ENCODE data around the gene ABCC6.

Gene ABCC6

GRCh38 chr16:16139806-16140205 is 83.5 kb downstream of the ABCC6 start:
- no peak for ATAC-seq (replicated peaks; ENCODE audit: extremely low read depth, poor library complexity, severe bottlenecking)
- peaks cover 57% of the 10 kb centered on the region for H3K36me3 Mint-ChIP-seq (ENCODE audit: insufficient read depth)
- no peak overlapping the region for H3K27ac Mint-ChIP-seq (ENCODE audit: low read depth)

GRCh38 chr16:16139061-16139460 is 84.2 kb downstream of the ABCC6 start:
- DNase-seq (ENCODE audit: low spot score in 2 of 2) (no peak), ATAC-seq (replicated peaks; ENCODE audit: extremely low read depth, poor library complexity, severe bottlenecking) (no peak)
- Mint-ChIP-seq H3K4me3 (no peak overlapping the region), H3K27ac (ENCODE audit: low read depth) (peak overlapping the region; percentile 38), H3K27me3 (no peaks in the 10 kb centered on the region), H3K9me3 (no peaks in the 10 kb centered on the region), H3K4me1 (no peaks in the 10 kb centered on the region), H3K36me3 (ENCODE audit: insufficient read depth) (peaks cover 63% of the 10 kb centered on the region)

More at GRCh38 chr16:16139806-16140205, 83.5 kb downstream of the ABCC6 start:
- no peak for DNase-seq (ENCODE audit: low spot score in 2 of 2)
- Mint-ChIP-seq H3K4me3 (no peak overlapping the region), H3K9me3 (no peaks in the 10 kb centered on the region), H3K27me3 (no peaks in the 10 kb centered on the region), H3K4me1 (no peaks in the 10 kb centered on the region)

DNA sequence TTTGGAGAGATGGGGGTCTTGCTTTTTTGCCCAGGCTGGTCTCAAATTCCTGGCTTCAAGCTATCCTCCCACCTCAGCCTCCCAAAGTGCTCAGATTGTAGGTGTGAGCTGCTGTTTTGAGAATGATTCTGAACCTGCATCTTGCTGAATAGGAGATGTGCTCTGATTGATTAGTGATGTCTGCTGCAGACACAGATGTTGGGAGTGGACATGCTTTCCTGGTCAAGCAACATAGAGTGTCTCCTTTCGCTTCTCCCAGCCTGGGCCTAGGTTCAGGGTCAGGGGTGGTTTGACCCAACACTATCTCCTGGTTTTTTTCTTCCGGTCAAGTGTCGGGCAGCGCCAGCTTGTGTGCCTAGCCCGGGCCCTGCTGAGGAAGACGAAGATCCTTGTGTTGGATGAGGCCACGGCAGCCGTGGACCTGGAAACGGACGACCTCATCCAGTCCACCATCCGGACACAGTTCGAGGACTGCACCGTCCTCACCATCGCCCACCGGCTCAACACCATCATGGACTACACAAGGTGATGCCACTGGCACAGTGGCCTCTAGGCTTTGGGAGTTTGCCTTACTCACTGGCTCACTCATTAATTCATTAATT is 85.2 kb downstream of the ABCC6 start:
- no peak for ATAC-seq (replicated peaks; ENCODE audit: extremely low read depth, poor library complexity, severe bottlenecking)
- no peak for DNase-seq (ENCODE audit: low spot score in 2 of 2)
- no peak overlapping the region for H3K4me3 Mint-ChIP-seq

GRCh38 chr16:16137110-16137509 is 86.2 kb downstream of the ABCC6 start:
- DNase-seq (ENCODE audit: low spot score in 2 of 2) (no peak), ATAC-seq (replicated peaks; ENCODE audit: extremely low read depth, poor library complexity, severe bottlenecking) (no peak)
- H3K4me1 Mint-ChIP-seq = no peaks in the 10 kb centered on the region
- H3K36me3 Mint-ChIP-seq (ENCODE audit: insufficient read depth) = peaks cover 69% of the 10 kb centered on the region
- H3K27ac Mint-ChIP-seq (ENCODE audit: low read depth) = no peak overlapping the region
- no peaks in the 10 kb centered on the region for H3K9me3 Mint-ChIP-seq
- no peaks in the 10 kb centered on the region for H3K27me3 Mint-ChIP-seq
- H3K4me3 Mint-ChIP-seq = no peak overlapping the region

More for the DNA sequence above, 85.2 kb downstream of the ABCC6 start:
- Mint-ChIP-seq H3K27me3 (no peaks in the 10 kb centered on the region), H3K9me3 (no peaks in the 10 kb centered on the region), H3K36me3 (ENCODE audit: insufficient read depth) (peaks cover 70% of the 10 kb centered on the region), H3K4me1 (no peaks in the 10 kb centered on the region), H3K27ac (ENCODE audit: low read depth) (peak overlapping the region; percentile 38)

DNA sequence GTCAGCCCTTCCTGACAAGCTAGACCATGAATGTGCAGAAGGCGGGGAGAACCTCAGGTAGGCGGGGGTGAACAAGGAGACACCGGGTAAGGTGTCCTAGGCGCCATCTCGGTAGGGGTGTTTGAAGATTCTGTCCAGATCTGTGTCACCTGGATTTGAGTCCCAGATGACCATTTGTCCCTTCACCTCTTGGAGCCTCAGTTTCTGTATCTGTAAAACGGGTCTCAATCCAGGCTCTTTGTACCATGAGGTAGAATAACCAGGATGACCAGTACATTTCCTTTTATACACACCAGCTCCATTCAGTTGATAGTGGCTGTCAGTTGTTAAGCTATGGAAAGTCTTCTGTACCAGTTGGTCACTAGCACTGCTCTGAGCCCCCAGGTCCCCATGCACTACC is 86.7 kb downstream of the ABCC6 start:
- Mint-ChIP-seq H3K4me1 (no peaks in the 10 kb centered on the region), H3K36me3 (ENCODE audit: insufficient read depth) (peaks cover 69% of the 10 kb centered on the region), H3K9me3 (no peaks in the 10 kb centered on the region), H3K4me3 (no peak overlapping the region), H3K27ac (ENCODE audit: low read depth) (no peak overlapping the region), H3K27me3 (no peaks in the 10 kb centered on the region)
- DNase-seq (ENCODE audit: low spot score in 2 of 2) = no peak
- ATAC-seq (replicated peaks; ENCODE audit: extremely low read depth, poor library complexity, severe bottlenecking) = no peak

- ATAC-seq (replicated peaks; ENCODE audit: extremely low read depth, poor library complexity, severe bottlenecking) (no peak), DNase-seq (ENCODE audit: low spot score in 2 of 2) (no peak)
- H3K36me3 Mint-ChIP-seq (ENCODE audit: insufficient read depth) = peaks cover 68% of the 10 kb centered on the region
- H3K27ac Mint-ChIP-seq (ENCODE audit: low read depth) = peak overlapping the region; percentile 48
- no peak overlapping the region for H3K4me3 Mint-ChIP-seq
- H3K27me3 Mint-ChIP-seq = no peaks in the 10 kb centered on the region
- H3K4me1 Mint-ChIP-seq = no peaks in the 10 kb centered on the region
- no peaks in the 10 kb centered on the region for H3K9me3 Mint-ChIP-seq
Measured at GRCh38 chr16:16133943-16134604, 89.2 kb downstream of the ABCC6 start.

DNA sequence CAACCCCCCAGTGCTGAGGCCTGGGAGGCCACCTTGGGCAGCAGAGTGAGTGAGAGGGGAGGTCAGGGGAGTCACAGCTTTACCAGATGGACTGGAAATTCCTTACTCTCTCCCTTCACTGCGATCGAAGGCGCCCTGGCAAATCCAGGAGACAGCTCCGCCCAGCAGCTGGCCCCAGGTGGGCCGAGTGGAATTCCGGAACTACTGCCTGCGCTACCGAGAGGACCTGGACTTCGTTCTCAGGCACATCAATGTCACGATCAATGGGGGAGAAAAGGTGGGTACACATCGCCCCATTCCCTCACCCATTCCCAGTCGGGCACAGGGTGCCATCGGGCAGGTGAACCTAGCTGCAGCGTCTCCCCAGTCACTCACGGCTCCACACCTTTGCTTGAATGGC is 91.6 kb downstream of the ABCC6 start:
- Mint-ChIP-seq H3K4me1 (peaks cover 4% of the 10 kb centered on the region), H3K27ac (ENCODE audit: low read depth) (peak overlapping the region; percentile 88), H3K4me3 (no peak overlapping the region), H3K9me3 (no peaks in the 10 kb centered on the region), H3K27me3 (no peaks in the 10 kb centered on the region), H3K36me3 (ENCODE audit: insufficient read depth) (peaks cover 64% of the 10 kb centered on the region)
- no peak for DNase-seq (ENCODE audit: low spot score in 2 of 2)
- no peak for ATAC-seq (replicated peaks; ENCODE audit: extremely low read depth, poor library complexity, severe bottlenecking)

GRCh38 chr16:16131204-16131603 is 92.1 kb downstream of the ABCC6 start:
- Mint-ChIP-seq H3K9me3 (no peaks in the 10 kb centered on the region), H3K36me3 (ENCODE audit: insufficient read depth) (peaks cover 61% of the 10 kb centered on the region), H3K27me3 (no peaks in the 10 kb centered on the region), H3K4me3 (no peak overlapping the region), H3K4me1 (peaks cover 4% of the 10 kb centered on the region), H3K27ac (ENCODE audit: low read depth) (peak overlapping the region; percentile 88)
- DNase-seq (ENCODE audit: low spot score in 2 of 2) (no peak), ATAC-seq (replicated peaks; ENCODE audit: extremely low read depth, poor library complexity, severe bottlenecking) (no peak)

GRCh38 chr16:16127469-16128116 is 95.7 kb downstream of the ABCC6 start:
- Mint-ChIP-seq H3K9me3 (peaks cover 6% of the 10 kb centered on the region), H3K36me3 (ENCODE audit: insufficient read depth) (peaks cover 50% of the 10 kb centered on the region), H3K27ac (ENCODE audit: low read depth) (no peak overlapping the region), H3K4me1 (peaks cover 4% of the 10 kb centered on the region), H3K4me3 (no peak overlapping the region), H3K27me3 (no peaks in the 10 kb centered on the region)
- DNase-seq (ENCODE audit: low spot score in 2 of 2) = peak; percentile 56 to 66
- peak; percentile 49 for ATAC-seq (replicated peaks; ENCODE audit: extremely low read depth, poor library complexity, severe bottlenecking)

- peaks cover 46% of the 10 kb centered on the region for H3K36me3 Mint-ChIP-seq (ENCODE audit: insufficient read depth)
- H3K4me3 Mint-ChIP-seq = no peak overlapping the region
- H3K9me3 Mint-ChIP-seq = peaks cover 6% of the 10 kb centered on the region
- H3K27me3 Mint-ChIP-seq = no peaks in the 10 kb centered on the region
- no peak for ATAC-seq (replicated peaks; ENCODE audit: extremely low read depth, poor library complexity, severe bottlenecking)
- peaks cover 4% of the 10 kb centered on the region for H3K4me1 Mint-ChIP-seq
- H3K27ac Mint-ChIP-seq (ENCODE audit: low read depth) = no peak overlapping the region
- no peak for DNase-seq (ENCODE audit: low spot score in 2 of 2)
Measured at GRCh38 chr16:16126896-16127295, 96.4 kb downstream of the ABCC6 start.

- Mint-ChIP-seq H3K36me3 (ENCODE audit: insufficient read depth) (peaks cover 34% of the 10 kb centered on the region), H3K27me3 (no peaks in the 10 kb centered on the region), H3K27ac (ENCODE audit: low read depth) (no peak overlapping the region), H3K4me3 (no peak overlapping the region), H3K9me3 (peaks cover 6% of the 10 kb centered on the region), H3K4me1 (peaks cover 11% of the 10 kb centered on the region)
- no peak for DNase-seq (ENCODE audit: low spot score in 2 of 2)
- ATAC-seq (replicated peaks; ENCODE audit: extremely low read depth, poor library complexity, severe bottlenecking) = no peak
Measured at GRCh38 chr16:16124974-16125373, 98.3 kb downstream of the ABCC6 start.

DNA sequence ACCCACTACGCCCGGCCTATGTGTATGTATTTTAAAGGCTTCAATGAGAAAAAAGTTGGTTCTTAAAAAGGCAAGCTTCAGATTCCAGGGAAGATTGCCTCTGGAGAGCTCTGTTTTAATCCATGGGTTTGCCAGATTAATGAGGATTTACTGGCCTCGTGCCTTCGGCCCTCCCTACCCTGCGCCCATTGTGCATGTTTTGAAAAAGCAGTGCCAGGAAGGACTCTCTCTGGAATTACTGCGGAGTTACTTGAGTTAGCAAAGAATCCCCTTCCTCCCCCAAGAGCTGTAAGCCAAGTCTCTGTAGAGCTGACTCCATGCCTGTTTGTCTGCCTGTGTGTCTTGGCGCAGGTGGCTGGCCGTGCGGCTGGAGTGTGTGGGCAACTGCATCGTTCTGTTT is 98.9 kb downstream of the ABCC6 start:
- Mint-ChIP-seq H3K27ac (ENCODE audit: low read depth) (no peak overlapping the region), H3K9me3 (peaks cover 6% of the 10 kb centered on the region), H3K36me3 (ENCODE audit: insufficient read depth) (peaks cover 33% of the 10 kb centered on the region), H3K4me3 (no peak overlapping the region), H3K4me1 (peaks cover 15% of the 10 kb centered on the region), H3K27me3 (no peaks in the 10 kb centered on the region)
- ATAC-seq (replicated peaks; ENCODE audit: extremely low read depth, poor library complexity, severe bottlenecking) (no peak), DNase-seq (ENCODE audit: low spot score in 2 of 2) (no peak)

DNA sequence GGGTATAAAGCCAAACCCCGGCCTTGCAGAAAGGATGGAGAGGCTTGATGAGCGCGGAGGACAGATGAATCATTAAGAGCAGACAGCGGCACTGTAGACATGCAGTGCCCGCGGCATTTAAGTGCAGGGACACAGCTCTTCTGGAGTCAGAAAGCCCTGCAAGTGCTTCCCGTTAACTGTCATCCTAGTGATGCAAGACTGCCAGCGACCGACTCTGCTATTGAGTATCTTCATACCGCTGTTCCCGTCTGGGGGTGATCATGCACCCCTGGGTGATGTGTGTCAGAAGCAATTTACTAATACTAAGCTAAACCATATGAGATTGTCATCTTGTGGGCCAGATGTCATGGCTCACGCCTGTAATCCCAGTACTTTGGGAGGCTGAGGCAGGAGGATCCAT is 101.0 kb downstream of the ABCC6 start:
- peaks cover 31% of the 10 kb centered on the region for H3K36me3 Mint-ChIP-seq (ENCODE audit: insufficient read depth)
- no peak overlapping the region for H3K27ac Mint-ChIP-seq (ENCODE audit: low read depth)
- no peak overlapping the region for H3K4me3 Mint-ChIP-seq

More for the DNA sequence above, 101.0 kb downstream of the ABCC6 start:
- Mint-ChIP-seq H3K27me3 (no peaks in the 10 kb centered on the region), H3K9me3 (peaks cover 6% of the 10 kb centered on the region), H3K4me1 (peaks cover 13% of the 10 kb centered on the region)
- DNase-seq (ENCODE audit: low spot score in 2 of 2) = no peak
- no peak for ATAC-seq (replicated peaks; ENCODE audit: extremely low read depth, poor library complexity, severe bottlenecking)

Data from central memory CD8-positive, alpha-beta T cell (primary cell).